PFSK-1 (cell line): Measurements from ENCODE around the gene ATG14.

Experiments
- POLR2AphosphoS5 ChIP-seq: IDR thresholded peaks from 2 replicates; pipeline ENCODE4 v1.6.1; 2012; ENCODE audit warnings: low read depth, mild to moderate bottlenecking, control low read depth, low read length, moderate library complexity
- SIN3A ChIP-seq: IDR thresholded peaks from 2 replicates; pipeline ENCODE4 v1.6.1; 2012; ENCODE audit warnings: mild to moderate bottlenecking, low read length, moderate library complexity, borderline replicate concordance; ENCODE audit not compliant: insufficient read depth
- TAF1 ChIP-seq: IDR thresholded peaks from 2 replicates; pipeline ENCODE4 v1.6.1; 2012; ENCODE audit warnings: low read length, control low read depth, borderline replicate concordance; ENCODE audit not compliant: insufficient read depth

DNA sequence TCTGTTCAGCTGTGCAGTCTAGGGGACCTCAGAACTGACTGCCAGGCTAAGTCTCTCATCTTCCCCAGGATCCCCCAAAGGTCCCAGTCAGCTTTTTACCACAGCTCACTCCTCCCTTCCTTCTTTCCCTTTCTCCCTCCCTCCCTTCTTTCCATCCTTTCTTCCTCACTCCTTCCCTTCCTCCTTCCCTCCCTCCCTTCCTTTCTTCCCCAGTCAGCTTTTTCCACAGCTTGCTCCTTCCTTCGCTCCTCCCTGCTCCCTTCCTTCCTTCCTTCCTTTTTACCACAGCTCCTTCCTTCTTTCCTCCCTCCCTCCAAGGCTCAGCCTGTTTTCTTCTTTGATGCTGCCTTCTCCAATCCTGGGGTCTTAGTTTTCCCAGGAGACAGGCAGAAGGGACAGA, 39.2 kb downstream of the ATG14 start:
- no peak for TF ChIP-seq POLR2AphosphoS5
- no peak for TF ChIP-seq TAF1
- no peak for TF ChIP-seq SIN3A
